PC-9 (cell line): Measurements from ENCODE around the gene SPDYE4.

Experiments used
- EZH2 ChIP-seq: fragments of 200-600 bp; sonication (generic); IDR thresholded peaks from 2 replicates; pipeline ENCODE4 v1.8.0; 2017; ENCODE audit warnings: antibody characterized with exemption, low read depth
- TF ChIP-seq, protein P1 (sequence below): fragments of 200-600 bp; sonication (generic); conservative IDR thresholded peaks from 2 replicates; pipeline ENCODE4 v1.6.1; 2017; ENCODE audit warnings: mixed run types, antibody characterized with exemption, mild to moderate bottlenecking, moderate library complexity

DNA sequence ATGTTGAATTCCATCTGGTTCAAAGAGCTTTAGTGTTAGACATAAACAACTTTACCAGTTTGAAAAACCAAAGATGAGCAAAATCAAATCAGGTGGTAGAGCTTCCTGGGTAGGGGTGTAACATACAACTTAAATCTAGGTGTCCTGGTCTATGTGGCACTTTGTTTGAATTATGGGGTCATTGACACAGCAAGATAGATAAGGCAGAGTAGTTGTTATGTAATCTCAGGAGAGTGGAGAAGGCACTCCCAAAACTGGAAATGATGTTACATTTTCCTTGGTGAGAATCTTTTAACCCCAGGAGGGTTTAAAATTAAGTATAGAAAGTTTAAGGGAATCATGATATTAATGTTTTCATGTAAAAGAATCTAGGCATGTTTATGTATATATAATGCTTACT, 45.6 kb downstream of the SPDYE4 start:
- TF ChIP-seq, protein P1, sequence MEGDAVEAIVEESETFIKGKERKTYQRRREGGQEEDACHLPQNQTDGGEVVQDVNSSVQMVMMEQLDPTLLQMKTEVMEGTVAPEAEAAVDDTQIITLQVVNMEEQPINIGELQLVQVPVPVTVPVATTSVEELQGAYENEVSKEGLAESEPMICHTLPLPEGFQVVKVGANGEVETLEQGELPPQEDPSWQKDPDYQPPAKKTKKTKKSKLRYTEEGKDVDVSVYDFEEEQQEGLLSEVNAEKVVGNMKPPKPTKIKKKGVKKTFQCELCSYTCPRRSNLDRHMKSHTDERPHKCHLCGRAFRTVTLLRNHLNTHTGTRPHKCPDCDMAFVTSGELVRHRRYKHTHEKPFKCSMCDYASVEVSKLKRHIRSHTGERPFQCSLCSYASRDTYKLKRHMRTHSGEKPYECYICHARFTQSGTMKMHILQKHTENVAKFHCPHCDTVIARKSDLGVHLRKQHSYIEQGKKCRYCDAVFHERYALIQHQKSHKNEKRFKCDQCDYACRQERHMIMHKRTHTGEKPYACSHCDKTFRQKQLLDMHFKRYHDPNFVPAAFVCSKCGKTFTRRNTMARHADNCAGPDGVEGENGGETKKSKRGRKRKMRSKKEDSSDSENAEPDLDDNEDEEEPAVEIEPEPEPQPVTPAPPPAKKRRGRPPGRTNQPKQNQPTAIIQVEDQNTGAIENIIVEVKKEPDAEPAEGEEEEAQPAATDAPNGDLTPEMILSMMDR, result no peak
- TF ChIP-seq EZH2, result no peak
